Measurements from ENCODE around the gene UBE2L3.
"Not testable (repeated sequence)": the region's sequence is repeated elsewhere in the genome, so short reads cannot be mapped to it uniquely, and the experiment has no call there.

- TF ChIP-seq POLR2A (IDR thresholded peaks at IDR 0.05; ENCODE audit: low read length); GATA1 (IDR thresholded peaks at IDR 0.05; ENCODE audit: low read depth, low read length): not testable (repeated sequence)
Measured at GRCh38 chr22:21596356-21597135, 29.0 kb downstream of the UBE2L3 start.
